Activated CD8-positive, alpha-beta memory T cell treated with anti-CD3 and anti-CD28 coated beads, Interleukin-2, amount 50 U/mL, for 24 hours (primary cell): Measurements from ENCODE around the gene BTBD2.

Experiments
- DNase-seq: peaks from one replicate; pipeline ENCODE4 v3.0.0-alpha.2; 2020; ENCODE audit errors: extremely low read depth

BTBD2 gene

GRCh38 chr19:2015608-2015950 lies at the start of gene BTBD2:
BTBD2 (minus strand) TSS chr19:2015714; CDS start chr19:2015703, 11 bp downstream.
- no peak for DNase-seq

- no peak for DNase-seq
Observed at GRCh38 chr19:2064788-2065524, 49.4 kb upstream of the BTBD2 start.

- DNase-seq = no peak
Observed at GRCh38 chr19:2064395-2064787, 48.9 kb upstream of the BTBD2 start.

- DNase-seq = no peak
Observed at GRCh38 chr19:2063824-2064223, 48.3 kb upstream of the BTBD2 start.

GRCh38 chr19:2062770-2063169 lies 47.3 kb upstream of the BTBD2 start:
- DNase-seq = no peak

- DNase-seq = no peak
Observed at GRCh38 chr19:2062389-2062729, 46.8 kb upstream of the BTBD2 start.

GRCh38 chr19:2061495-2062388 lies 46.2 kb upstream of the BTBD2 start:
- peak; percentile 98 for DNase-seq

- no peak for DNase-seq
Observed at GRCh38 chr19:2060884-2061494, 45.5 kb upstream of the BTBD2 start.

GRCh38 chr19:2059422-2060201 lies 44.1 kb upstream of the BTBD2 start:
- no peak for DNase-seq

GRCh38 chr19:2058570-2059421 lies 43.3 kb upstream of the BTBD2 start:
- no peak for DNase-seq

GRCh38 chr19:2057484-2058469 lies 42.3 kb upstream of the BTBD2 start:
- no peak for DNase-seq

GRCh38 chr19:2056837-2057192 lies 41.3 kb upstream of the BTBD2 start:
- DNase-seq = no peak

- no peak for DNase-seq
Observed at GRCh38 chr19:2055931-2056836, 40.7 kb upstream of the BTBD2 start.

GRCh38 chr19:2054763-2055162 lies 39.2 kb upstream of the BTBD2 start:
- no peak for DNase-seq

- DNase-seq = no peak
Observed at GRCh38 chr19:2053601-2054389, 38.3 kb upstream of the BTBD2 start.

- no peak for DNase-seq
Observed at GRCh38 chr19:2051773-2052704, 36.5 kb upstream of the BTBD2 start.
